GM21528 (cell line): ENCODE measurements around the gene LIPH.
"Not testable (repeated sequence)": the region's sequence is repeated elsewhere in the genome, so short reads cannot be mapped to it uniquely, and the experiment has no call there.

ENCODE experiments used
- ATAC-seq: cut with Tn5 transposase; IDR thresholded peaks from one replicate; pipeline ENCODE4 v1.9.1; 2021; ENCODE audit warnings: mild to moderate bottlenecking, moderate library complexity; ENCODE audit not compliant: unreplicated experiment, low FRiP score

Gene LIPH

DNA sequence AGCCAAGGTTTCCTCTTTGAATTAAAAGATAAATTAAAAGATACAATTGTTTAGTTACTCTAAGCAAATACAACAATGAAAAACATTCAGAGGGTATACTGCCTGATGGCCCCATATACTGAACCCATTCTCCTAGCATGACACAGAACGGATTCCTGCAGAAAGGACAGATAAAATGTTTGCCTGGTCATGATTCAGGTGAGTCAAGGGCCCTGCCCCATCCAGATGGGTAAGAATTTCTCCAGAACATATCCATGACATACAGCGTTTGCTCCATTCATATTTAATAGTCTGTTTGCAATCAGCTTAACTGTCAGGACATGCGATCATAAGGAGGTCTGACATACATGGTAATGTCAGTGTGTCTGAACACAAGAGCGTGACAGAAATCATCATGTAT is 62.1 kb downstream of the LIPH start:
- no peak for ATAC-seq

DNA sequence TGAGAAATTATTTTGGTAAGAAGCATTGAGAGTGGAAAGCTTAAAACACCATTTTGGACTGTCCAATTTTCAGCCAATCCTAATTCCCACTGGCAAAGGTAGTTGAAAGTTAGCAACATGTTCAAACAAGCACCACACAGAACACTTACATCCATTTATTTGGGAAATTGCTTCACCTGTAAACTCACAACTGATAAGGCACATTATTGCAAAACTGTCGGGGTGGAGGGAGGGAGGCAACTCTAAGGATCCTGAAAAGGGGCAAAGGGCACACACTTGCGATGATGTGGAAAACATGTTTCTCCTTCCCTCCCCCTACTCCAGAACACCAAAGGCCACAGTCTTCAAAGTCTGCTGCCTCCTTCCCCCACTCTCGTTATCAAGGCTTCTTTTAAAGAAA is 62.9 kb downstream of the LIPH start:
- ATAC-seq = no peak

GRCh38 chr3:185488465-185488864 is 63.9 kb downstream of the LIPH start:
- no peak for ATAC-seq

DNA sequence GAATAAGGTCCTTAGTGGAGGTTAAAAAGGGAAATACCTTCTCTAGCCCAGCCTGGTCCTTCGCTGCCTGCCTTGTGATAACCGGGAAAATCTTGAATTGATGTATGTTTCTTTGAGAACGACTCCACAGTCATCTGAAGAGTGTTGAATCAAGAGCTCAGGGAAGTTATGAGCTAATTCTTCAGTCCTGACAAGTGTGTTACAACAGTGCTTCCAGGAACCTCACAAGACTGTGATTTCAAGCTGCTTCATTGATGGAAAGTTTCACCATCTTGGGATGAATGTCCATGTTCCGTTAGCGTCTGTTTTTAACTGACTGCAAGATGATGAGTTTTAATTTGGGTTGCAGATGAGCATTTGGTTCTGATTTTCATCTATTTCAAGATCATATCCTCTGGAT is 66.0 kb downstream of the LIPH start:
- no peak for ATAC-seq

DNA sequence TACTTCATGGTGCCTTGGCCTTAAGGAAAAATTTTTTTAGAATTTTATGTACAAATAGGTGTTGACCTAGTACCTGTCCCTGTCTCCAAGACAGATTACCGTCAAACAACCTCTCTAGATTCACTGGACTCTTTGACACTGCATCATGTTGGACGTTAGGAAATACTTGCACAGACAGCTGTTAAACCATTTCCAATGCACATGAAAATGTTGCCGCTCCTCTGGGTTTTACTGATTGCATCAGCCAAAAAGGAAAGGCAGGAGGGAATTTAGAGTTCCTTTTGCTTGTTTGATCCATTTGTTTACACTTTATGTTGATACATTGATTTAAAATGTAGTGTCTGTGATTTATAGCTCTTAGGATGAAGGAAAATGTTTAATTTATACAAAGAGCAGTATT is 68.1 kb downstream of the LIPH start:
- no peak for ATAC-seq

- ATAC-seq = no peak
These were observed 72.9 kb downstream of the LIPH start for GRCh38 chr3:185479373-185479945.

- ATAC-seq = no peak
These were observed 75.1 kb downstream of the LIPH start for GRCh38 chr3:185477316-185477715.

- ATAC-seq = not testable (repeated sequence)
These were observed 77.5 kb downstream of the LIPH start for GRCh38 chr3:185474922-185475321.

GRCh38 chr3:185473290-185473815 is 79.0 kb downstream of the LIPH start:
- ATAC-seq = no peak

DNA sequence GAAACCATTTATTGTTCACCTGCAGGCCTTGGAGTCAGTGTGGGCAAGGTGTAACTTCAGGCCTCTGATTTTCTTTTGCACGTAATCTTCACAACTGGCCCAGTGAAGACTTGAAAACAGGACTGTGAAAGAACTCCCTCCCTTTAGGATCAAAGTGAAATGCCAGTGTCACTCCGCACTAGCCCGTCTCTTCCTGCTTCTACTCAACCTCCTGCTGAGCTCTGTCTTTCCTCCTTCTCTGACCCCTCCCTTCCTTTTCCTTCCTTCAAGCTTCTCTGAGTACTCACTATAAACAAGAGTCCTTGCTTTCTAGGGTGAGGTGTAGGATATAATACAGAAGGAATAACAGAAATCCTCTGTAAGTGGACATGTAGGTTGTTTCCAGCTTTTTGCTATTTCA is 82.1 kb downstream of the LIPH start:
- no peak for ATAC-seq

DNA sequence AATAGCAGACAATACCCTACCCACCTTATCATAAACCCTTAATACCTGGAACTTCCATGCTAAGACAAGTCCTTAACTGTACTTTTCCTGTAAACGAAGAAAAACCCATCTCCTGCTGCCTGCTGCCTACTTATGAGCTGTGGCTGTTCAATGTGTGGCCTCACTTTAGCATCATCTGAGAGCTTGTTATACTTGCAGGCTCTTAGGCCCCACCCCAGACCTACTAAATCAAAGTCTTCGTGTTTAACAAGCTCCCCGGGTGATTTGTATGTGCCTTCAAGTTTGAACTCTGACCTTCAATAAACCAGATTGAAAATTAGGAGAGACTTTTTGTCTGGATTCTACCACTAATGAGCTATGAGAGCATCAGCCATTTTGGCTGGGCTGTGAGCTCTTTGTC is 82.8 kb downstream of the LIPH start:
- no peak for ATAC-seq

DNA sequence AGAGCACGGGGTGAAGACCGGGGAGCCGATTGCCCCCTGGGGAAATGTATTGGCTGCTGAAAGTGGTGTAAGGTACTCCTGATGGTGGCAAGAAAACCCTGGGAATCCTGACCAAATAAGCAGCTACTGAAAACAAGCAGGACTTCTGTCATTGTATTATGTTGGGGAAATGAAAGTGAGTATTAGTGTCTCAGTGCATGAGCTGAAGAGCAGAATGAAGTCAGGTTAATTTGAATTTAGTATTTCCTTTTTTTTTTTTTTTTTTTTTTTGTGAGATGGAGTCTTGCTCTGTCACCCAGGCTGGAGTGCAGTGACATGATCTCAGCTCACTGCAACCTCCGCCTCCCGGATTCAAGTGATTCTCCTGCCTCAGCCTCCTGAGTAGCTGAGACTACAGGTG is 86.3 kb downstream of the LIPH start:
- ATAC-seq = not testable (repeated sequence)

DNA sequence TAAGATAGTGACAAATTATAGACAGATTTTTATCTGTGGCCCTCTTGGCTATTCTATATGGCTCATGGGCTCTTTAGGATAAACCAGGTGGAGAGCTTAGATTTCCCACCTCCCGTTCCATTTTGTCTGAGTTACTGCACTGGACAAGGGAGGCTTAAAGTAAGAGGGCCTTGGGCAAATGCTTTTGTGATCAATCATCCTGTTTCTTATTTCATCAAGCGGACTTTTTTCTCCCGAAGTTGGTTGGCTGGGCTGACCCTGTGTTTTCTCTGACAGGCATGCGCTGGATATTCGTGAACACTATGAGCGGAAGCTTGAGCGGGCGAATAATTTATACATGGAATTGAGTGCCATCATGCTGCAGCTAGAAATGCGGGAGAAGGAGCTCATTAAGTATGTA is 86.9 kb downstream of the LIPH start:
- ATAC-seq = no peak

DNA sequence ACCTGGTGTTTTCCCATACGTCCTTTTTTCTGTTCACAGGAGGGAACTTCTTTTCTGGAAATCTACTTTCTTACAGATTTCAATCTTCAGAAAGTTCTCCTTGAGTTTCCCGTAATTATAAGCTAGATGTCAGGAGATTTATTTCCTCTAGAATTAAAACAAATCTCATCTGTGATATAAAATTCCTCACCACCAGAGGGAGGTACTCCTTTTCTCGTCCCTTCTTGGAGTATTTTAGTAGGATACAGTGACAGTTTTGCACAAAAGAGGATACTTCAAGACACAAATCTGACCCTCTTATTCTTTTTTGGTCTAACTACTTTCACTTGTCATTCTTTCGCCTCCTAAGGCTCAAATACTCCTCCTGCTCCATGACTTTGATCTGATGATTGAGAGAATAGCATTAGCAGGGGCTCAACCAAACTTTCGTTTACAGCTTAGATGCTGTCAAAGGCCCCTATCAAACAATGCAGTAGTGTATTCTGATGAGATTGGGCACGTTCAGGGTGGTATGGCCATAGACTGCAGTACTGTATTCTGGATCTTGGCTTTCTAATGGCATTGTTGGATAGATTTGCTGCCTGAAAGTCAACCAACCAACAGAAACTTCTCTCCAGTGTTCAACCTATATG is 91.6 kb downstream of the LIPH start:
- ATAC-seq = no peak

DNA sequence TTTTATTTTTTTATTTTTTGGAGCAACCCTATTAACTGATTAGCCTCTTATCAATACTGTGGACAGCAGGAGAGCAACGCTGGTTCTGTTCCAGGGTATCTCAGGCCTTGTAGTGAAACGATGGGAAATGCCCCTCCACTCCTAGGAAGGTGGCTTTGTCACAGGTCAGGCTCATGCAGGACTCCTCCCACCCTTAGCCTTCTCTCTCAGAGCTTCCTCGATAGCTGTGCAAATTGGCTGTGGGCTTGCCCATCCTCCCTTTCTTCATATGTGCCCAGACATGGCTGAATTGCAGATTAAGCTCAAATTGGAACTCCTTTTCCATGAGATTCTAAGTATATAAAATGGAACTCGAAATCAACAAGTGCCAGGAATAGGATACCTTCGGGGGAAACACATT is 92.1 kb downstream of the LIPH start:
- ATAC-seq = no peak

DNA sequence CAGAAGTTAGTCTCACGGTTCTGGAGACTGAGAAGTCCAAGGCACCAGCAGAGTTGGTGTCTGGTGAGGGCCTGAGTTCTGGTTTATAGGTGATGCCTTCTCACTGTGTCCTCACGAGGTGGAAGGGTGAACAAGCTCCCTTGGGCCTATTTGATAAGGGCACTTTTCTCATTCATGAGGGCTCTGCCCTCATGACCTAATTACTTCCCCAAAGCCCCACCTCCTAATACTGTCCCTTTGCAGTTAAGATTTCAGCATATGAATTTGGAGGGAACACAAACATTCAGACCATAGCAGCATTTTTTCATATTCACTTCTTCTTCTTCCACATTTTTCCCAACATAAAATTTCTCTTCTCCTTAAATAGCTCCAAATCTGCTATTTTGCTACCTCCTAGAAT is 95.0 kb downstream of the LIPH start:
- ATAC-seq = no peak
